Measurements from ENCODE around the gene TEKTIP1.

Gene TEKTIP1

DNA sequence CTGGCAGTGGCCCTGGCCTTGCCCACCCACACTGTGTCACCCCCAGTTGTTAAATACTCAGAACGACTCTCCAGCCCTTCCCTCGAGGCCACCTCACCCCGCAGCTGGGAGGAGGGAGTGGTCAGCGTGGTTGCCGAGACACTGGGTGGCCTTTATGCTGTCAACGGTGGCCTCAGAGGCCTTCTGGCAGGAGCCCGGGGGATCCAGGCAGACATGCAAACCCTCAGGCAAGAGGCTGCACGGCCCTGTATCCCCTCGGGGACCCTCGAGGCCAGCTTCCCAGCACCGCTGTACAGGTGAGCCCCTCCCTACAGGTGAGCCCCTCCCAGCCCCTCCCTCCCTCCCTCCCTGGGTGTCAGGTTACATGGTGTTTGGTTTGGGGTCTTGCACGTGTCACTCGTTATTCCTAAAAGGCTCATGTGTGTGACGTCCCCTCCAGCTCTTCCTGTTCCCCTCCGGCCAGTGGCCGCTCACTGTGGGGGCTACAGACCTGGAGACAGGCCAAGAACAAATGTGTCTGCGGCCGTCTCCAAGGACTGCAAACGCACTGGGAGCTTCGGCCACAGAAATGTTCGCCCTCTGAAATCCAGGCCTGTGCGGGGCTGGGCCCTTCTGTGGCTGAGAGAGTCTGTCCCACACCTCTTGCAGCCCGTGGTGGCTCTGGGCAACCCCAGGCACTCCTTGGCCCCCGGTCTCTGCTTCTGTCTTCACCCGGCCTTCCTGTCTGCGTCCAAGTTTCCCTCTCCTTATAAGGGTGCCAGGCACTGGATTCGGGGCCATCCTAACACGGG is at the start of gene TEKTIP1:
Gene TEKTIP1 (plus strand): TSS at position 210 of the 791 bp plus-strand sequence. CDS start 4 bp downstream, at position 214.
- Mint-ChIP-seq H3K27ac (no peak within 1 kb of the TSS), H3K36me3 (ENCODE audit: low read depth) (peaks cover 26% of the 10 kb centered on the region), H3K4me1 (ENCODE audit: low read depth) (no peaks in the 10 kb centered on the region), H3K4me3 (no peak within 1 kb of the TSS), H3K27me3 (no peaks in the 10 kb centered on the region), H3K9me3 (peaks cover 3% of the 10 kb centered on the region)

DNA sequence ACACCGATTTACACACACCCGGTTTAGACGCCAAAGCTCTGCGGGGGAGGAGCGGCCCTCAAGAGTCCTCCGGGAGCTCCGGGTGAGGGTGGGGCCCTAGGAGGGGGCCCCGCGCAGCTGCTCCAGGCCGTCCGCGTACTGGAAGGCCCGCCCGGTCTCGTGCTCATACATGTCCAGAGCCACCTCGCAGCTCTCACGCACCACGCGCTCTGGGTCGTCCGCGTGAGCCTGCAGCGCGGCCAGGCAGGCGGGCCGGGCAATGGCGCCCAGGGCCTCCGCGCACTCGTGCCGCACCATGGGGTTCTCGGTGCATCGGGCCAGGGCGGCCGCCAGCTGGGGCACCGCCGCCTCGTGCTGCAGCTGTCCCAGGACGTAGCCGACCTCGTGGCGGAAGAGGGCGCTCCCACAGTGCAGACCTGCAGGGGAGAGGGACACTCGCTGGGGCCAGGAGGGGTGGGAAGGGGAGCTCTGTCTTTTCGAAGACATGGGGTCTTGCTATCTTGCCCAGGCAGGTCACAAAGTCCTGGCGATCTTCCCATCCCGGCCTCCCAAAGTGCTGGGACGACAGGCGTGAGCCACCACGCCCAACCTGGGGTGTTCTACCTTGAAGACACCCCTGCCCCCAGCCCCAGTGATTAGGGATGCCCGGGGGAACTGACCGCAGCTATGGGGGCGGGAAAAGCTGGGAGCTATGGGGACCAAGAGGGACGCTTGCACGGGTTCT is 47.4 kb upstream of the TEKTIP1 start:
- H3K4me1 Mint-ChIP-seq (ENCODE audit: low read depth): peaks cover 15% of the 10 kb centered on the region

DNA sequence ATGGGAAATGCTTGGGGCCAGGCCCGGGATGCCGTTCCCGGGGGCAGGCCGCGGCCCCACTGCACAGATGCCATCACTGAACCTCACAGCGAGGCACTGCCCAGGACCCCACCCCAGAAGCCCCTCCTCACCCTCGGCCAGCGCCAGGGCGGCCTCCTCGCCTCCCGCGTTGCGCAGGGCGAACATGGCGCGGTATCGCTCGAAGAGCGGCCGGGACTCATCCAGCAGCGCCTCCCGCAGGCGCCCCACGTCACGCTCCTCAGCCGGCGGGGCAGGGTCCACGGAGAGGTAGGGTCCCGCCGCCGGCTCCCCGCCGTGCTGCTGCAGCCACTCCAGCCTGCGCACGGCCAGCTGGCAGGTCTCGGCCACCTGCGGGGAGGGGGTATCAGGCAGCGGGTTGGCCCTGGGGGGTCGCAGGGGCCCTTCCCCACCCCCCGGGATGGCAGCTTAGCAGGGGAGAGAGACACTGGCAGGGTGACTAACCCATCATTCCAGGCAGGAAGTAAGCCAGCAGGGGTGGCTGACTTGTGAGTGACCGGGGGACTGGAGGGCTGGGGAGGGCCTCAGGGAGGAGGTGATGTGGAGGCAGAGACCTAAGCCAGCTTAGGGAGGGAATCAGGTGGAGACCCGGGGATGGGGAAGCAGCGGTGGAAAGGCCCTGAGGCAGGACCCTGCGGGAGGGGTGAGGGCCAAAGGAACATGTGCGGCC is 46.7 kb upstream of the TEKTIP1 start:
- Mint-ChIP-seq H3K36me3 (ENCODE audit: low read depth) (peaks cover 24% of the 10 kb centered on the region), H3K27me3 (no peaks in the 10 kb centered on the region), H3K9me3 (no peaks in the 10 kb centered on the region), H3K4me1 (ENCODE audit: low read depth) (peaks cover 15% of the 10 kb centered on the region), H3K27ac (no peak overlapping the region), H3K4me3 (no peak overlapping the region)

More for the DNA sequence above, 47.4 kb upstream of the TEKTIP1 start:
- peaks cover 18% of the 10 kb centered on the region for H3K36me3 Mint-ChIP-seq (ENCODE audit: low read depth)
- no peaks in the 10 kb centered on the region for H3K9me3 Mint-ChIP-seq
- H3K27me3 Mint-ChIP-seq: no peaks in the 10 kb centered on the region
- H3K4me3 Mint-ChIP-seq: no peak overlapping the region
- H3K27ac Mint-ChIP-seq: no peak overlapping the region

DNA sequence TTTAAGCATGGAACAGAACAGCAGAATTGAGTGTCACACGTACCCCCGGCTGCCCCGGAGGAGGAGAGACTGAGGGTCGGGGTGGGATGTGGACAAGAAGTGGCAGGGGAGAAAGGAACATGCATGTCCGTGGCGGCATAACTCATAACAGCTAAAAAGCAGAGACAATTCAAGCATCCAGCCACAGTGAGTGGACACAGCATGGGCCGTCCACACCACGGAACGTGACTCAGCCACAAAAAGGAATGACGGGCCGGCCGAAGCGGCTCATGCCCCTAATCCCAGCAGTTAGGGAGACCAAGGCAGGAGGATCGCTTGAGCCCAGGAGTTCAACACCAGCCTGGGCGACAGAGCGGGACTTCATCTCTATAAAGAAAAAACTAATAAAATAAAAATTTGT is 46.1 kb upstream of the TEKTIP1 start:
- H3K4me3 Mint-ChIP-seq: no peak overlapping the region

DNA sequence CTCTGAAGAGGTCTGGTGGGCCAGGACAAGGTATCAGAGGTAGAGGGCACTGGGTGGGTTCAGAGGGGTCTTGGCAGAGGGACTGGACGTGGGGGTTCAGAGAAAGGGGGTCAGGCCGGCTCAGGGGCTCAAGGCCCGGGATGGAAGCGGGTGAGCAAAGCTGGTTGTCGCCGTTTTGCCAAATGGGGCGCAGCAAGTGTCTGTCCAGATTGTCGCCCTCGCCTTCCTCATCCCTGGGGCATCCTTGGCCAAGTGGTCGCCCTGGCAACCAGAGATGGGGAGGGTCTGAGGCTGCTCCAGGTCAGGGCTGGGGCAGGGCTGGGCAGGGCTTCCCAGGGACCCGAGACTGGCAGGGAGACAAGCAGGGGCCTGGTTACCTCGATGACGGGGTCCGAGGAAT is 45.3 kb upstream of the TEKTIP1 start:
- H3K4me3 Mint-ChIP-seq: no peak overlapping the region
- H3K27ac Mint-ChIP-seq: peak overlapping the region; percentile 40
- H3K4me1 Mint-ChIP-seq (ENCODE audit: low read depth): peaks cover 20% of the 10 kb centered on the region
- no peaks in the 10 kb centered on the region for H3K27me3 Mint-ChIP-seq
- H3K36me3 Mint-ChIP-seq (ENCODE audit: low read depth): peaks cover 23% of the 10 kb centered on the region
- H3K9me3 Mint-ChIP-seq: no peaks in the 10 kb centered on the region

More for the DNA sequence above, 46.1 kb upstream of the TEKTIP1 start:
- Mint-ChIP-seq H3K27ac (no peak overlapping the region), H3K36me3 (ENCODE audit: low read depth) (peaks cover 24% of the 10 kb centered on the region), H3K4me1 (ENCODE audit: low read depth) (peaks cover 17% of the 10 kb centered on the region), H3K27me3 (no peaks in the 10 kb centered on the region), H3K9me3 (no peaks in the 10 kb centered on the region)

DNA sequence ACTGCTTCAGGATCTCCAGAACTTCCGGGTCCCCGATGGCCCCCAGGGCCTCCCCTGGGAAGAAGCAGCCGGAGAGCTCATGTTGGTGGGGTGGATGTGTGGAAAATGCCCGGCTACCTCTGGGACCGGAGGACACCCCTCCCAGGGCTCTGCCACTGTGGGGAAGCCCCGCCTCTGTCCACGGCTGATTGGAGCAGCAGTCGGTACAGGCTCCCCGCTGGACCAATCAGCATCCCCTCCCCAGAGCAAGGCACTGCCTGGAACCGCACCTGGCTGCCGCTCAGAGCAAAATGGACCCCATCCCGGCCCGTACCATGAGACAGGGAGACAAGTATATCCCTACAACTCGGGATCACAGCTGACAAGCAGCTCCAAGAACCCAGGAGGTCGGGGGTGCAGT is 44.9 kb upstream of the TEKTIP1 start:
- Mint-ChIP-seq H3K27me3 (no peaks in the 10 kb centered on the region), H3K4me3 (no peak overlapping the region), H3K9me3 (no peaks in the 10 kb centered on the region), H3K27ac (no peak overlapping the region), H3K36me3 (ENCODE audit: low read depth) (peaks cover 23% of the 10 kb centered on the region), H3K4me1 (ENCODE audit: low read depth) (peaks cover 22% of the 10 kb centered on the region)

DNA sequence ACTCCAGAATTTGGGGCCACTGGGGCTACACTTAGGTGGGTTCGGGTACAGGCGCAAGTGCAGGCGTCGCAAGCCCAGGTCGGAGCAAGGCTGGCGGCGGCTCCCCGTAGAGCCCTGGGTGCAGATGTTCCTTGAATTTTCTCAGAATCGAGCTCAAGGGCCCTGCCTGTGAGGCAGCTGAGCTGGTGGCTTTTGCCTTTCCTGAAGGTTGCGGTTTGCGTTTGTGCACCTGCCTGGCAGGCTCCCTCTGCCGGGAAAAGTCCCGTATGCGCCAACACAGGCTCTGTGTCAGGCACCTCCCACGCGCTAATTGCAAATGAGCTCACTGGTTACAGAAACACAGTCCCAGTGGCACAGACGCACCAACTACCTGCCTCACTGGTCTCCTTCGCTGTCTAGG is 44.4 kb upstream of the TEKTIP1 start:
- Mint-ChIP-seq H3K9me3 (no peaks in the 10 kb centered on the region), H3K4me1 (ENCODE audit: low read depth) (peaks cover 25% of the 10 kb centered on the region), H3K27ac (no peak overlapping the region), H3K27me3 (no peaks in the 10 kb centered on the region), H3K36me3 (ENCODE audit: low read depth) (peaks cover 23% of the 10 kb centered on the region), H3K4me3 (no peak overlapping the region)

DNA sequence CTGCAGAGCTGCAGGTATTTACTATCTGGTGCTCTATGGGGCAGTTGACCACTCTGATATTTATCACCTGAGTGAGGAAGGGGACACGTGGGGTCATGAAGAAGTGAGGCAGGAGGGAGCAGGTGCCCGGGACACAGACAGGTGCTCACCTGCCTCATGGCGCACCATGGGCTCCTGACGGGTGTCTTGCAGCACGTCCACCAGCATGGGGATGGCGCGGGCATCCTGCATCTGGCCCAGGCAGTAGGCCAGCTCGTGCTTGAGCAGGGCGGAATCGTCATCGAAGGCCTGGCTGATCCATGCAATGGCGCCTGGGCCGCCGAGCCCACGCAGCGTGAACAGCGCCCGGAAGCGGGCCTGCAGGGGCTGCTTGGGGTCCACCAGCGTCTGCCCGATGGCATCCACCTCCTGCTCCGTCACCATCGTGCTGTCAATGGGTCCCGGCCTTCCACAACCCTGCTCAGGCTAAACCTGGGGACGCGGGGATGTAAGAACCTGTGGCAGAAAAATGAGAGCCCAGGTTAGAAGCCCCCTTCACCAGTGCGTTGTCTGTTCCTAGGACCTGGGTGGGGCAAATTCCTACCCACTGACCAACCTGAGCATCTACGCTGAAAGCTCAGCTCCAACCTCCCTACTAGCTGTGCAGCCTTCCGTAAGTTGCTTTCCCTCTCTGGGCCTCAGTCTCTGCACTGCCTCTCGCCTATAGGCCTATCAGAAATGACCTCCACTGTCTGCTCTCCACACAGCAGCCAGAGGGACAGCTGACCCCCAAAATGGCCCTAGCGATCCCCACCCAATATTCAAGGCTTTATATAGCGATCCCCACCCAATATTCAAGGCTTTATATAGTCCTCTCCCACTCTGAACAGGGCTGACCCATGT is 42.3 kb upstream of the TEKTIP1 start:
- H3K27me3 Mint-ChIP-seq: no peaks in the 10 kb centered on the region
- peaks cover 26% of the 10 kb centered on the region for H3K36me3 Mint-ChIP-seq (ENCODE audit: low read depth)
- no peak overlapping the region for H3K27ac Mint-ChIP-seq
- no peaks in the 10 kb centered on the region for H3K9me3 Mint-ChIP-seq
- H3K4me3 Mint-ChIP-seq: no peak overlapping the region
- peaks cover 40% of the 10 kb centered on the region for H3K4me1 Mint-ChIP-seq (ENCODE audit: low read depth)

DNA sequence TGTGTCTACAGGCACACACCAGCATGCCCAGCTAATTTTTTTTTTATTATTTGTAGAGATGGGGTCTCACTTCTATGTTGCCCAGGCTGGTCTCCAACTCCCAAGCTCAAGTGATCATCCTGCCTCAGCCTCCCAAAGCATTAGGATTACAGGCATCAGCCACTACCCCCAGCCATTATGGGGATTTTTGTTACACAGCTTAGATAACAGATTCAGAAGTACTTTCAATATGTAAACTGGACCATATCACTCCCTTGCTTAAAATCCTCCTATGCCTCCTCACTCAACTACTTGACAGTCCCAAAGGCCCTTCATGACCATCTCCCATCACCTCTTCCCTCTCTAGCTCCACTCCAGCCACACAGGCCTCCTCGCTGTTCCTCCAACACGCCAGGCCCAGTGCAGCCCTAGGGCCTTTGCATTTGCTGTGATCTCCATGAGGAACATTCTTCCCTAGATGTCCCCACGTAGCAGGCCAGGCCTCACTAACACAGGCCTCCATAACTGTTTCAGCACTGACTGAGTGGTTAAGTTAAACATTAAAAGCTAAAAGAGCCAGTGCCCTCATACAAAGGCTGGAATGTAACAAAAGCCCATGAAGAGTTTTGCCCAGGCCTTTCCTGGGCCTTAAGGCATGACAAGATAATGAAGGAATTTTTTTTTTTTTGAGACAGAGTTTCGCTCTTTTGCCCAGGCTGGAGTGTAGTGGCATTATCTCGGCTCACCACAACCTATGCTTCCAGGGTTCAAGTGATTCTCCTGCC is 41.0 kb upstream of the TEKTIP1 start:
- Mint-ChIP-seq H3K27ac (no peak overlapping the region), H3K4me1 (ENCODE audit: low read depth) (peaks cover 40% of the 10 kb centered on the region), H3K9me3 (no peaks in the 10 kb centered on the region), H3K4me3 (no peak overlapping the region), H3K27me3 (no peaks in the 10 kb centered on the region), H3K36me3 (ENCODE audit: low read depth) (peaks cover 26% of the 10 kb centered on the region)

DNA sequence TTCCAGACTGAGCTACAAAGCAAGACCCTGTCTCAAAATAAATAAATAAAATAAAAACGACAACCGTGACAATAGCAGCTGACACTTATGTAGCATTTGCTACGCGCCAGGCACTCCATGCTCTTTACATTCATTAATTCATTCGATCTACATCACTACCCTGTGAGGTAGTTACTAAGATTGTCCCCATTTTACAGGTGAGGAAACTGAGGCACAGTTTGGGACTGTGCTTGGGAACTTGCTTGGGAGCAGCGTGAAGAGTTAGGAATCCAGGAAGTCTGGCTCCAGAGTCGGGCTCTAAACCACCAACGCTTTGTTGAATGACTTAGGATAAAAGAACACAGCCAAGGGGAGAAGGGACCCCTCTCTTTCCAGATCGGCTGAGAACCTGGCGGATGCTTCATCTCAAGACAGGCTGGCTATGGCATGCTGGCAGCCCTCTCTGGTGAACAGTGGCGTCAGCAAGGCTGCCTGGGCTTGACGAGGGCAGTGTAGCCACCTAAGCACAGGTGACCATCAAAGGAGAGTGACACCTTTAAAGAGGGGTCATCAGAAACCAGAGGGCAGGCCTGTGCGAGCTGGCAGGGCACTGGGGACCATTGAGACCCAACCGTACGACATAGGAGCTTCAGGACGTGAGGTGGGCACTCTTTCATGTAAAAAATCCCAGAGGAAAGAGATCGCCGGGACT is 39.1 kb upstream of the TEKTIP1 start:
- Mint-ChIP-seq H3K4me1 (ENCODE audit: low read depth) (peaks cover 34% of the 10 kb centered on the region), H3K4me3 (peak overlapping the region; percentile 92), H3K9me3 (no peaks in the 10 kb centered on the region), H3K36me3 (ENCODE audit: low read depth) (peaks cover 22% of the 10 kb centered on the region), H3K27ac (peak overlapping the region; percentile 98), H3K27me3 (no peaks in the 10 kb centered on the region)

DNA sequence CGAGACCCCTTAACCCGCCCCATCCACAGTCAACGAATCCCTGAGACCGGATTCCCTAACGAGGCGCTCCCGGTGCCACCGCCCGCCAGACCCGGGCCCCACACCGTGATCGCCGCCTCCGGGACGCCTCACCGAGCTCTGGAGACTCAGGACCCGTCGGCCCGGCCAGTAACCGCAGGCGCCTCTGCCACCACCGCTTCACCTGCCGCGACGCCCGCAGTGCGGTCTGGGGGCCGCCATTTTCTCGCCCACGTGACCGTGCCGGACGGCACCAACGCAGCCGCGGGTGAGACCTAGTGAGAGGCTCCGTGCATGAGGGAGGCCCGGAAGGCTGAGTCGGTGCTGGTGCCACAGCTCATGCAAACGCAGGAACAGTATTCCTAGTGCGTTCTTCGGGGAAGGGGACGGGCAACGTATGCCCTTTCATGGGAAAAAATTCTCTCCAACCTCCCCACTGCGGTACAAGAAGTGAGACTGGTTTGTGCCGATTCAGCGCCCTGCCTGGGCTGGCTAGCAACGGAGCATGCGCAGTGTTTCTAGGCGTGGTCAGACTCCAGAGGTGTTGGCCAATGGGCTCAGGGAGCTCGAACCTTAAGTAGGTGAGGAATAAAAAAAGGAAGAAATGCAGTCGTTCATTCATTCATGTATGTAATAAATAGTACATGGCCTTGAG is 38.4 kb upstream of the TEKTIP1 start, which contains the start of gene DOHH:
Gene DOHH (minus strand): TSS at position 246 of the 673 bp plus-strand sequence. CDS start 3,860 bp downstream, outside the sequence.
- H3K27ac Mint-ChIP-seq: peak within 1 kb of the TSS; percentile 98
- H3K9me3 Mint-ChIP-seq: no peaks in the 10 kb centered on the region
- H3K4me1 Mint-ChIP-seq (ENCODE audit: low read depth): peaks cover 33% of the 10 kb centered on the region
- no peaks in the 10 kb centered on the region for H3K27me3 Mint-ChIP-seq
- H3K4me3 Mint-ChIP-seq: peak within 1 kb of the TSS; percentile 92
- H3K36me3 Mint-ChIP-seq (ENCODE audit: low read depth): peaks cover 18% of the 10 kb centered on the region

DNA sequence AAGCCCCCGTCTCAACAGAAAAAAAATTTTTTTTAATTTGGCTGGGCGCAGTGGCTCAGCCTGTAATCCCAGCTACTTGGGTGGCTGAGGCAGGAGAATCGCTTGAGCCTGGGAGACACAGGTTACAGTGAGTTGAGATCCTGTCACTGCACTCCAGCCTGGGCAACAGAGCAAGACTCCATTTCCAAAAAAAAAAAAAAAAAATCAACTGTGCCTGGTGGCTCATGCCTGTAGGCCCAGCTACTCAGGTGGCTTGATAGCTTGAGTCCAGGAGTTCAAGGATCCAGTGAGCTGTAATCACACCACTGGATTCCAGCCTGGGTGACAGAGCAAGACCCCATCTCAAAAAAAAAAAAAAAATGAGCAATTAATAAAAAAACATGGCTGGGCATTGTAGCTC is 37.2 kb upstream of the TEKTIP1 start:
- no peaks in the 10 kb centered on the region for H3K9me3 Mint-ChIP-seq
- H3K4me1 Mint-ChIP-seq (ENCODE audit: low read depth): peaks cover 37% of the 10 kb centered on the region
- H3K27me3 Mint-ChIP-seq: no peaks in the 10 kb centered on the region
- H3K4me3 Mint-ChIP-seq: no peak overlapping the region
- no peak overlapping the region for H3K27ac Mint-ChIP-seq
- peaks cover 13% of the 10 kb centered on the region for H3K36me3 Mint-ChIP-seq (ENCODE audit: low read depth)

Measured in stimulated activated naive CD8-positive, alpha-beta T cell treated with anti-CD3 and anti-CD28 coated beads, Interleukin-15, Interleukin-2, amounts not matched to agents 100 ng/mL and 50 ng/mL, for 24 hours (primary cell).